GM19193 (cell line): ENCODE data around the gene TOR2A.

Experiments used
- POLR2A ChIP-seq: IDR thresholded peaks from 4 replicates; pipeline ENCODE4 v1.6.1; 2011; ENCODE audit not compliant: insufficient read depth, insufficient read length; ENCODE audit errors: extremely low read depth

The TOR2A gene

GRCh38 chr9:127689329-127690000 is 45.6 kb downstream of the TOR2A start:
- TF ChIP-seq POLR2A = no peak

GRCh38 chr9:127686461-127687393 is 48.4 kb downstream of the TOR2A start:
- no peak for TF ChIP-seq POLR2A

DNA sequence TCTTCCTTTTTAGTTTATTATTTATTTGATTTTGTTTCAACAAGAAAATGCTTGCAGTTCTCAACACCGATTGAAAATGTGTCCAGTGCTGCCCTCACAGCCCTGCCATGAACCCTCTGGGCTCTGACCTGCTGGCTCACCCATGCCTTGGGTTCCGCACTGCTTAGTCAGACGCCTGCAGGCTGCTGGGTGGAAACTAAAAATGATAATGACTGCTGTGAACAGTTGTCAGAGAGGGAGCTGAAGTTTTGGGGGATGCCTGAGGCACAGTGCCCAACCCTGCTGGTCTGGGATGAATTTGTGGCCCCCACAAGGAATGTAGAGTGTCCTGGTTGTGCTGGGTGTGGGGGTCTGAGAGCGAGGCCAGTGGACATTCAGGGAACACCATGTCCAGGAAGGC is 50.5 kb downstream of the TOR2A start:
- no peak for TF ChIP-seq POLR2A

DNA sequence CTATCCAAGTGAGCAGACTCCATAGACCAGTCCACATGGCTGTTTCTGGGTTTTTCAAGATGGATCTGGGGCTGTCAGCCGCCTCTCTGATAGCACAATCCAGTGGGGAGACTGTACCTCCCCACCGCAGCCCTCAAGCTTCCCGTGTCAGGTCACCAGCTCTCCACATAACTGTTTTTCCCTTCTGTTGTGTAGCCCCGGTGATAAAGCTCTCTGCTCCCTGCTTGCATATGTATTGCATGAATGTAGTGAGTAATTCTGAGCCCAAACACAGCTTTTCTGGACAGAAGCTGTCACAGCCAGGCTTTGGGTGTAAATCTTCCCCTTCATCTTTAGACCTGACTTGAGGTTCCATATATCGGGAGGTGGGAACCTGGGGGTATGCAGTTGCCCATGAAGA is 51.4 kb downstream of the TOR2A start:
- no peak for TF ChIP-seq POLR2A

DNA sequence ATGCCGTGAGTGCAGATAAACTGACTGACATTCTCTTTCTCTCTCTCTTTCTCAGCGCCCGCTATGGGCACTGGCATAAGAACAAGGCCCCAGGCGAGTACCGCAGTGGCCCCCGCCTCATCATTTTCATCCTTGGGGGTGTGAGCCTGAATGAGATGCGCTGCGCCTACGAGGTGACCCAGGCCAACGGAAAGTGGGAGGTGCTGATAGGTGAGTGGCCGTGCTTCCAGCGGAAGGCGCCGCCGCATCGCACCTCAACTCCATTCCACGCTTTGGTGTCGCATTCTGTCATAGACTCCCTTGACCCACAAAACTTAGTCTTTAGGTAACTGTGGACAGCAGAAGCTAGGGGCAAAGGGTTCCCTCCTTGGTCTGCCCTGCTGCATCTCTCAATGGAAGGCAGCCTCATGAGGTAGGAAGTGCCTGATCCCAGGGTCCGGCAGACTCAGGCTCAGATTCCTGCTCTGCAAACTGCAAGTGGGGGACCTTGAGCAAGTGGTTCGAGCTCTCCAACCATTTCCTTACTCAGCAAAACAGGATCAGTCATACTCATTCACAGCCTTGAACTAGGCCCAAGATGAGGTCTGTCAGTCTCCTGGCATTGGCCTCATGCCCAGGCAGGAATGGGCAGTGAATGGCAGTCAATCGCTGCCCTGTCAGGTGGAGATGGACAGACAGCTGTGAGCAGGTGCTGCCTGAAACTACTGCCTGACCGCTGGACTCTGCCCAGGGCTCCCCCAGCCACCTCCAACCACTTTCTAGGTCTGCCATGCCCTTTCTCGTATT is 52.5 kb downstream of the TOR2A start:
- no peak for TF ChIP-seq POLR2A
